CD4-positive, alpha-beta T cell treated with Interleukin-10 for 1 hour (primary cell): ENCODE measurements around the gene ASB3.

Source experiments
- DNase-seq: peaks from one replicate; pipeline ENCODE4 v3.0.0-alpha.2; 2020

ASB3 gene

GRCh38 chr2:53636596-53636995 is 150.2 kb downstream of the ASB3 start:
- DNase-seq, result no peak

- no peak for DNase-seq
Measured at GRCh38 chr2:53636109-53636508, 150.6 kb downstream of the ASB3 start.

GRCh38 chr2:53635694-53636093 is 151.1 kb downstream of the ASB3 start:
- no peak for DNase-seq

- DNase-seq, result no peak
Measured at GRCh38 chr2:53633441-53633840, 153.3 kb downstream of the ASB3 start.

- no peak for DNase-seq
Measured at GRCh38 chr2:53632714-53633113, 154.0 kb downstream of the ASB3 start.

- DNase-seq, result no peak
Measured at GRCh38 chr2:53632126-53632460, 154.7 kb downstream of the ASB3 start.

GRCh38 chr2:53631313-53632125 is 155.2 kb downstream of the ASB3 start:
- DNase-seq, result no peak

GRCh38 chr2:53630026-53630606 is 156.6 kb downstream of the ASB3 start:
- no peak for DNase-seq

GRCh38 chr2:53629501-53629900 is 157.3 kb downstream of the ASB3 start:
- no peak for DNase-seq

- no peak for DNase-seq
Measured at GRCh38 chr2:53629001-53629400, 157.8 kb downstream of the ASB3 start.

GRCh38 chr2:53622141-53622540 is 164.6 kb downstream of the ASB3 start:
- DNase-seq, result no peak

- no peak for DNase-seq
Measured at GRCh38 chr2:53620981-53621380, 165.8 kb downstream of the ASB3 start.
